ENCODE measurements around the gene ZNF253. TPM values are rescaled to one million over a fixed set of nuclear protein-coding genes. Genes with fewer than 3 reads are reported as not detected.
"Not testable (repeated sequence)": the region's sequence is repeated elsewhere in the genome, so short reads cannot be mapped to it uniquely, and the experiment has no call there.

Gene ZNF253
- total RNA-seq, 1 donor from 2014 or later: 1.8 TPM

- TF ChIP-seq CTCF (IDR thresholded peaks at IDR 0.05): no peak
- Histone ChIP-seq H3K27me3 (no peaks in the 10 kb centered on the region), H3K27ac (no peak overlapping the region), H3K36me3 (no peaks in the 10 kb centered on the region), H3K4me3 (no peak overlapping the region), H3K9me3 (no peaks in the 10 kb centered on the region), H3K4me1 (no peaks in the 10 kb centered on the region)
- intact Hi-C loops (cut with DNase I): no loop called here
- DNase-seq (ENCODE audit: low spot score in 2 of 2): no peak
Measured at GRCh38 chr19:19909654-19910053, 44.0 kb downstream of the ZNF253 start.

- H3K27me3 ChIP-seq: no peaks in the 10 kb centered on the region
- no peak overlapping the region for H3K27ac ChIP-seq
- no peaks in the 10 kb centered on the region for H3K9me3 ChIP-seq
- DNase-seq (ENCODE audit: low spot score in 2 of 2): no peak
- no peaks in the 10 kb centered on the region for H3K4me1 ChIP-seq
- H3K4me3 ChIP-seq: no peak overlapping the region
- intact Hi-C loops (cut with DNase I): no loop called here
- no peak for TF ChIP-seq CTCF (IDR thresholded peaks at IDR 0.05)
- no peaks in the 10 kb centered on the region for H3K36me3 ChIP-seq
Measured at GRCh38 chr19:19911150-19911549, 45.5 kb downstream of the ZNF253 start.

GRCh38 chr19:19914596-19914995, 48.9 kb downstream of the ZNF253 start:
- no peaks in the 10 kb centered on the region for H3K36me3 ChIP-seq
- no peaks in the 10 kb centered on the region for H3K9me3 ChIP-seq
- H3K4me1 ChIP-seq: no peaks in the 10 kb centered on the region
- no peak for TF ChIP-seq CTCF (IDR thresholded peaks at IDR 0.05)
- H3K4me3 ChIP-seq: no peak overlapping the region
- no peak for DNase-seq (ENCODE audit: low spot score in 2 of 2)
- no peaks in the 10 kb centered on the region for H3K27me3 ChIP-seq
- no peak overlapping the region for H3K27ac ChIP-seq
- intact Hi-C loops (cut with DNase I): no loop called here

GRCh38 chr19:19930417-19930816, 64.7 kb downstream of the ZNF253 start:
- peak; percentile 8 to 45 (median 18) for TF ChIP-seq CTCF (IDR thresholded peaks at IDR 0.05)
- H3K27me3 ChIP-seq; DNase-seq (ENCODE audit: low spot score in 2 of 2); H3K4me3 ChIP-seq; H3K27ac ChIP-seq; intact Hi-C loops (cut with DNase I); H3K4me1 ChIP-seq: not testable (repeated sequence)
- Histone ChIP-seq H3K9me3 (peaks cover 8 to 65% of the 10 kb centered on the region in 2 donors), H3K36me3 (peaks cover 12 to 16% of the 10 kb centered on the region in 2 donors)

- H3K4me3 ChIP-seq; H3K27me3 ChIP-seq; DNase-seq (ENCODE audit: low spot score in 2 of 2); H3K27ac ChIP-seq; H3K4me1 ChIP-seq; intact Hi-C loops (cut with DNase I): not testable (repeated sequence)
- Histone ChIP-seq H3K9me3 (peaks cover 11 to 88% of the 10 kb centered on the region in 2 donors), H3K36me3 (peaks cover 9 to 11% of the 10 kb centered on the region in 2 donors)
Measured at GRCh38 chr19:19933432-19934314, 68.0 kb downstream of the ZNF253 start.

- H3K4me1 ChIP-seq: no peaks in the 10 kb centered on the region
- no peak for DNase-seq (ENCODE audit: low spot score in 2 of 2)
- peaks cover 11 to 75% of the 10 kb centered on the region in 2 donors for H3K9me3 ChIP-seq
- H3K27ac ChIP-seq: no peak overlapping the region
- no peaks in the 10 kb centered on the region for H3K27me3 ChIP-seq
- TF ChIP-seq CTCF (IDR thresholded peaks at IDR 0.05): no peak
- intact Hi-C loops (cut with DNase I): no loop called here
- peaks cover 9 to 11% of the 10 kb centered on the region in 2 donors for H3K36me3 ChIP-seq
- no peak overlapping the region for H3K4me3 ChIP-seq
Measured at GRCh38 chr19:19937403-19937802, 71.7 kb downstream of the ZNF253 start.

Data from ascending aorta (tissue), 2 donors.